CD4-positive, alpha-beta T cell (primary cell): ENCODE measurements around the gene DTX3. TPM values are rescaled to one million over a fixed set of nuclear protein-coding genes. Genes with fewer than 3 reads are reported as not detected.

Experiments
- ATAC-seq: fragments of 200-7000 bp; cut with Tn5 transposase; one replicate; pipeline ENCODE4 v1.10.0; 2022; ENCODE audit warnings: mild to moderate bottlenecking; ENCODE audit not compliant: poor library complexity
- CTCF ChIA-PET: fragments of 350-600 bp; sonication (Branson Sonifier 250); formaldehyde crosslinking; loops from one replicate; lab custom pipeline; 2021; ENCODE audit warnings: antibody characterized with exemption, inconsistent platforms; lab: Charles Lee
- POLR2A ChIA-PET: fragments of 350-600 bp; sonication (Branson Sonifier 250); formaldehyde crosslinking; loops from one replicate; lab custom pipeline; 2021; ENCODE audit warnings: antibody characterized with exemption, inconsistent platforms; lab: Charles Lee
- DNase-seq, 14 experiments: peaks; one replicate each; pipeline ENCODE4 v3.0.0-alpha.2; 2013 to 2020; ENCODE audit warnings: mixed read lengths in 2 of 14
- H3K27ac ChIP-seq, 2 donors: one replicate each; pipeline versions ENCODE4 v1.5.1 to v1.7.0; 2013; ENCODE audit warnings: low read length in 2 of 2, low read depth in 1 of 2, mild to moderate bottlenecking in 1 of 2
- H3K27me3 ChIP-seq, 2 experiments: 1 replicate in 1 of 2; 2 replicates in 1 of 2; pipeline versions ENCODE4 v1.6.1 to v1.7.0; 2013; ENCODE audit warnings: low read length in 2 of 2, control low read depth in 1 of 2, mild to moderate bottlenecking in 1 of 2, moderate library complexity in 1 of 2; ENCODE audit not compliant: insufficient read depth in 2 of 2, control insufficient read depth in 1 of 2
- H3K36me3 ChIP-seq: one replicate; pipeline ENCODE4 v1.6.1; 2013; ENCODE audit warnings: low read length, control low read depth; ENCODE audit not compliant: insufficient read depth
- H3K4me1 ChIP-seq: one replicate; pipeline ENCODE4 v1.6.1; 2013; ENCODE audit warnings: low read length, control low read depth; ENCODE audit not compliant: insufficient read depth
- H3K4me3 ChIP-seq: one replicate; pipeline ENCODE4 v1.5.1; 2013; ENCODE audit warnings: mild to moderate bottlenecking, low read length, moderate library complexity
- H3K9me3 ChIP-seq, 2 experiments: 1 replicate in 1 of 2; 2 replicates in 1 of 2; pipeline versions ENCODE4 v1.6.1 to v1.7.0; 2013; ENCODE audit warnings: low read length in 2 of 2, mild to moderate bottlenecking in 2 of 2, control low read depth in 1 of 2, moderate library complexity in 1 of 2; ENCODE audit not compliant: control insufficient read depth in 1 of 2, insufficient read depth in 1 of 2
- H3K27ac Mint-ChIP-seq: one replicate; pipeline ENCODE4 v1.8.0; 2020; ENCODE audit warnings: mixed read lengths
- H3K27me3 Mint-ChIP-seq: one replicate; pipeline ENCODE4 v1.8.0; 2021; ENCODE audit warnings: mixed read lengths
- H3K36me3 Mint-ChIP-seq: one replicate; pipeline ENCODE4 v1.8.0; 2021; ENCODE audit warnings: low read depth, mixed read lengths
- H3K4me1 Mint-ChIP-seq: one replicate; pipeline ENCODE4 v1.8.0; 2021; ENCODE audit warnings: low read depth, mixed read lengths
- H3K4me3 Mint-ChIP-seq: one replicate; pipeline ENCODE4 v1.8.0; 2020; ENCODE audit warnings: mild to moderate bottlenecking, mixed read lengths
- H3K9me3 Mint-ChIP-seq: one replicate; pipeline ENCODE4 v1.8.0; 2020; ENCODE audit warnings: mixed read lengths
- intact Hi-C, 2 experiments: fragments of 100-400 bp; cut with DNase I in 1 of 2; cut with micrococcal nuclease in 1 of 2; formaldehyde crosslinking; loops; one replicate each; pipeline versions ENCODE4 v1.15.1 to v1.9.0; 2023 to 2025; cut with DNase I, micrococcal nuclease
- total RNA-seq, 174 experiments: library from RNA in 2 of 174; stranded (reverse) in 2 of 174; gene quantifications; one replicate each; pipeline ENCODE4 v1.2.3 and lab custom pipeline; 2021 to 2026
- TF ChIP-seq, protein P1 (sequence below): fragments of 200-600 bp; IDR thresholded peaks from one replicate; pipeline ENCODE4 v1.8.0; 2022; ENCODE audit warnings: antibody characterized with exemption, mild to moderate bottlenecking

The DTX3 gene
- total RNA-seq, 2 experiments from 2014 or later = 28.6 to 29.4 TPM

DNA sequence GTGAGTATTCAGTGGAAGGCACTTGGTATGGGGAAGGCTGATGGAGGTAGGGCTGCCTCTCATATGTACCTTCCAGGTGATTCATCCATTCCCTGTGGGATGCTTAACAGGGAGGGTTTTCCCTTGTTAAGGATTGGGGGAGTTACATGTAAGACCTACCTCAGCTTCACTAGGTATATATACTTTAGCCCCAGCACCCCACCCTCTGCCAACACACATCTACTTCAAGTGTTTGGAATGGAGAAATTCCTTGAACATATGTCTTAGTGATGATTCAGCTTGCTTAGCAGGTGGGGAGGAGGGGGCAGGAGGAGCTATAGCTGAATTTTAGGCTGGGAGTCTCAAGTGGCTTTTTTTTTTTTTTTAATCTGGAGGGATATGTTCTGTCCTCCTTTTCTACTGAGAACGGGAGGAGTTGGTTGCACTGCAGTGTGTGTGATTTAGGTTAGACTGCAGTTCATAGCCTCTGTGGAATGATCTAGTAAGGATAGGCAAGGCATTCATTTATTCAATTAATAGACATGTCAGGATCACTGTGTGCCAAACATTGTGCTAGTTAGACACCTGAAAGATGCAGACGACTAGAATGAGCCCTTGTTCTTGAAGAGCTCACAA, 12.0 kb upstream of the DTX3 start:
- peak overlapping the region in 1 of 2 donors; percentile 4 for H3K27ac ChIP-seq
- H3K4me1 ChIP-seq = peaks cover 30% of the 10 kb centered on the region
- peak overlapping the region; percentile 91 for H3K4me3 Mint-ChIP-seq
- no peak overlapping the region for H3K4me3 ChIP-seq
- TF ChIP-seq, protein P1, sequence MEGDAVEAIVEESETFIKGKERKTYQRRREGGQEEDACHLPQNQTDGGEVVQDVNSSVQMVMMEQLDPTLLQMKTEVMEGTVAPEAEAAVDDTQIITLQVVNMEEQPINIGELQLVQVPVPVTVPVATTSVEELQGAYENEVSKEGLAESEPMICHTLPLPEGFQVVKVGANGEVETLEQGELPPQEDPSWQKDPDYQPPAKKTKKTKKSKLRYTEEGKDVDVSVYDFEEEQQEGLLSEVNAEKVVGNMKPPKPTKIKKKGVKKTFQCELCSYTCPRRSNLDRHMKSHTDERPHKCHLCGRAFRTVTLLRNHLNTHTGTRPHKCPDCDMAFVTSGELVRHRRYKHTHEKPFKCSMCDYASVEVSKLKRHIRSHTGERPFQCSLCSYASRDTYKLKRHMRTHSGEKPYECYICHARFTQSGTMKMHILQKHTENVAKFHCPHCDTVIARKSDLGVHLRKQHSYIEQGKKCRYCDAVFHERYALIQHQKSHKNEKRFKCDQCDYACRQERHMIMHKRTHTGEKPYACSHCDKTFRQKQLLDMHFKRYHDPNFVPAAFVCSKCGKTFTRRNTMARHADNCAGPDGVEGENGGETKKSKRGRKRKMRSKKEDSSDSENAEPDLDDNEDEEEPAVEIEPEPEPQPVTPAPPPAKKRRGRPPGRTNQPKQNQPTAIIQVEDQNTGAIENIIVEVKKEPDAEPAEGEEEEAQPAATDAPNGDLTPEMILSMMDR = no peak
- H3K27me3 Mint-ChIP-seq = no peaks in the 10 kb centered on the region
- no peaks in the 10 kb centered on the region for H3K9me3 Mint-ChIP-seq
- CTCF ChIA-PET = interaction anchor here (1.0 to 3.0 kb wide), 3 partner anchors 9 to 27 kb away, joined by 3 to 24 read pairs (median 4); no protein-coding TSS in a partner anchor
- intact Hi-C loops = loop anchor here in 1 of 2 experiments (5.0 kb wide), 1 partner anchor 100 kb away; the partner anchor contains the start of gene OS9
- no peak for DNase-seq
- ATAC-seq = no peak
- peaks cover 54% of the 10 kb centered on the region for H3K36me3 Mint-ChIP-seq
- peak overlapping the region; percentile 84 for H3K27ac Mint-ChIP-seq
- H3K27me3 ChIP-seq = no peaks in the 10 kb centered on the region
- peaks cover 39% of the 10 kb centered on the region for H3K4me1 Mint-ChIP-seq
- POLR2A ChIA-PET = interaction anchor here (1.1 to 1.4 kb wide), 5 partner anchors 9 to 113 kb away, joined by 3 to 4 read pairs (median 3); partner anchors contain the start of genes ARHGAP9, DCTN2 and DTX3
- H3K9me3 ChIP-seq = no peaks in the 10 kb centered on the region
- H3K36me3 ChIP-seq = peaks cover 42% of the 10 kb centered on the region

DNA sequence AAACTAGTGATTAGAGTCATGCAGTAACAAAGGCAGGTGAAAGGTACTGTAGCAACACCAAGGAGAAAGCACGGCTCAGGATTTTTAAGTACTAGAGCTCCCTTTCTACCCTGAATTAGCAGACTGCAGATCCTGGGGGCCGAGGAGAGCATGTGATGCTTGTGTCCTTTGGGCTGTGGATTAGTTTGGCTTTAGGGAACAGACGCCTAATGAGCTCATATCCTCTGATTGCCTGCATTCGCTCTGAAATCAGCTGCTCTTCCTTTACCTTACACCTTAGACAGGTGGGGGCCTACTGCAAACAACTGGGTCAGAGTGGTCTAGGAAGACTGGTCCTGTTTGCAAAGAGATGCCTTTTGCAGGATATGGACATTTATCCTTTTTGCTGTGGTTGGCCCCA, 11.4 kb upstream of the DTX3 start:
- no peaks in the 10 kb centered on the region for H3K27me3 Mint-ChIP-seq
- ChIA-PET CTCF (interaction anchor here (1.0 to 3.0 kb wide), 3 partner anchors 10 to 26 kb away, joined by 3 to 24 read pairs (median 4); no protein-coding TSS in a partner anchor), POLR2A (interaction anchor here (1.1 to 1.4 kb wide), 5 partner anchors 10 to 113 kb away, joined by 3 to 4 read pairs (median 3); partner anchors contain the start of genes ARHGAP9, DCTN2 and DTX3)
- H3K4me3 ChIP-seq = no peak overlapping the region
- peaks cover 30% of the 10 kb centered on the region for H3K4me1 ChIP-seq
- H3K4me1 Mint-ChIP-seq = peaks cover 39% of the 10 kb centered on the region
- H3K27me3 ChIP-seq = no peaks in the 10 kb centered on the region
- peak overlapping the region; percentile 40 for H3K4me3 Mint-ChIP-seq
- peak overlapping the region in 1 of 2 donors; percentile 4 for H3K27ac ChIP-seq
- H3K27ac Mint-ChIP-seq = peak overlapping the region; percentile 84
- TF ChIP-seq, protein P1 = no peak
- ATAC-seq (no peak), DNase-seq (no peak)
- H3K36me3 Mint-ChIP-seq = peaks cover 58% of the 10 kb centered on the region
- intact Hi-C loops = loop anchor here in 1 of 2 experiments (5.0 kb wide), 1 partner anchor 99 kb away; the partner anchor contains the start of gene OS9
- peaks cover 48% of the 10 kb centered on the region for H3K36me3 ChIP-seq
- H3K9me3 ChIP-seq = no peaks in the 10 kb centered on the region
- no peaks in the 10 kb centered on the region for H3K9me3 Mint-ChIP-seq

DNA sequence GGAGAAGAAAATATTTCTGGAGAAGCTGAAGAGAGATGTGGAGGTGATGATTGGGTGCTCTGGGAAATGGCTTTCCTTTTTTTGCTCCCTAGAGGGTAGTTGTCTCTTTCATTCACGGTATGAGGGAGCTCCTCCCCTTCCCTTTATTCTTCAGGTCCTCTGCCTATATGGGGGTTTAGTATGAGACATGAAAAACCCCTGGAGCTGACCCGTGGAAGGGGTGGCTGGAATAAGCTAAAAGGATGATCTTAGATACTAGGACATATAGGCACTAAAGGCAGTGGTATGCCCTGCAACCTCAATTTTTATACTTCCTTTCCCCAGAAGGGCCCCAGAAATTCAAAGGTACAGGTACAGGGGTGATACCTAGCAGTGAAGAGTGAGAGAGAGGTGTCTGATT, 4.2 kb upstream of the DTX3 start:
- H3K9me3 ChIP-seq = no peaks in the 10 kb centered on the region
- H3K4me3 Mint-ChIP-seq = no peak overlapping the region
- ChIA-PET POLR2A (interaction anchor here (0.6 kb wide), 1 partner anchor 11 kb away, joined by 3 read pairs; the partner anchor contains the start of gene ARHGEF25), CTCF (interaction anchor here (3.3 kb wide), 1 partner anchor 17 kb away, joined by 12 read pairs; no protein-coding TSS in a partner anchor)
- TF ChIP-seq, protein P1 = no peak
- H3K27me3 Mint-ChIP-seq = no peaks in the 10 kb centered on the region
- peaks cover 27% of the 10 kb centered on the region for H3K4me1 Mint-ChIP-seq
- H3K27me3 ChIP-seq = no peaks in the 10 kb centered on the region
- intact Hi-C loops = no loop called here
- no peak overlapping the region for H3K4me3 ChIP-seq
- DNase-seq (no peak), ATAC-seq (no peak)
- peaks cover 22% of the 10 kb centered on the region for H3K4me1 ChIP-seq
- H3K36me3 ChIP-seq = peaks cover 68% of the 10 kb centered on the region
- peaks cover 72% of the 10 kb centered on the region for H3K36me3 Mint-ChIP-seq
- H3K9me3 Mint-ChIP-seq = no peaks in the 10 kb centered on the region
- no peak overlapping the region for H3K27ac Mint-ChIP-seq
- H3K27ac ChIP-seq = no peak overlapping the region
